SH-SY5Y (cell line): ENCODE measurements around the gene NCOA4.

Experiments used
- GATA2 ChIP-seq: IDR thresholded peaks from 2 replicates; pipeline ENCODE4 v1.6.1; 2011; ENCODE audit warnings: mild to moderate bottlenecking, low read depth, low read length
- GATA3 ChIP-seq: IDR thresholded peaks from 2 replicates; pipeline ENCODE4 v1.6.1; 2011; ENCODE audit warnings: low read depth, mild to moderate bottlenecking, low read length, moderate library complexity

GRCh38 chr10:46070749-46071148, 40.3 kb upstream of the NCOA4 start:
- no peak for TF ChIP-seq GATA3
- TF ChIP-seq GATA2: no peak
